ENCODE results near the gene DYRK1A.

DYRK1A gene

DNA sequence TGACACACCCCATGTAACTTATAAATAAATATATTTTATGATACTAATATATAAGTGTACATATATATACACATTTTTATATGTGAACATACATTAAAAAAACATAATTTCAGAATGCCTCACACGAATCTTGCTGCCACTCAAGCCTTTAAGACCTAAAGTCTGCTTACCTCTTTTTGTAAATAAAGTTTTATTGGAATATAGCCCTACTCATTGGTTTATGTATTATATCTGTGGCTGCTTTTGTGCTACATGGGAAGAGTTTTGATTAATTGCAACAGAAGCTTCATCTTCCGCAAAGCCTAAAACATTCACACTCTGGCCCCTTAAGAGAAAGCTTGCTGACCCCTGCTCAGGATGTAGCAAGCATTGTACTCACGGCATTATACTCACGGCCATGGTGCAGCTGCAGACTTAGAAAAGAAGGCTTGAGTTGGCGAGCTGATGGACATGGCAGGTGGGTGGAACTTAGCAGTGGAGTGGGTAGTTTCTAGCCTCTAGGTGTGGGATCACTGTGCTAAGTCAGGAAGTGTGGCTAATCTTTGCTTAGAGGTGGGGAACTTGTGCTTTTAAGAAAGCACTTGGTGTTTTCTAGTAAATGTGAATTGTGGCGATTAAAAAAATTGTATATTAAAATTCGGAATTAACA is 80.8 kb downstream of the DYRK1A start:
- in situ Hi-C loops (cut with MboI; ENCODE audit: low sequenced_read_pairs, unreplicated experiment) = no loop called here
- TF ChIP-seq CTCF (IDR thresholded peaks at IDR 0.05; ENCODE audit: borderline replicate concordance, control extremely low read depth, extremely low read depth, insufficient read depth, missing control alignments) = no peak
- no peak for DNase-seq (ENCODE audit: low spot score)

DNA sequence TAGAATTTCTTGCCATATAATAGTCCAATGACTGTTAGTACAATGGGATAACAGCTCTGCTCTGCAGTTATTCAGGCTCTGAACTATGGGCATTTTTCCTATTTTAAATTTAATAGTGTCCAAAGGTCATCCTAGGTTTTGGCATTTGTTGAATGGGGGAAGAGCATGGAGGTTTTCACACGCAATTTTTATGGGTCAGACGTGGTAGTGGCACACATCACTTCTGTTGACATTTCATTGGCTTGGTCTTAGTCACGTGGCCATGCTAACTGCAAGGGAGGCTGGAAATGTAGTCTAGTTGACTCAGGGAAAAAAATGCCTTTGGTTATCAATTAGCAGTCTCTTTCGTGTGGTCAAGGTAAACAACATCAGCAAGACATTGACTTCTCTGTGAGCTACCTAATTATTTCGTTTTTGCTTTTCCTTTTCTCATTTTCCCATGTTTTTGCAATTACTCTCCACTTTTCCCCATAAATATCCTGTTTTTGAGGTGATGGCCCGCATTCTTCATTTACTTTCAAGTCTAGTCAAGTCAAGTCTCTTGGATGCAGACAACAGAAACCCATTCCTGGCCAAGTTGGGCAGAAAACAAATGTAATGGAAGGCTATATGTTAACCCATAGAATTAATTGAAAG is 82.8 kb downstream of the DYRK1A start:
- TF ChIP-seq CTCF (IDR thresholded peaks at IDR 0.05; ENCODE audit: borderline replicate concordance, control extremely low read depth, extremely low read depth, insufficient read depth, missing control alignments) = no peak
- in situ Hi-C loops (cut with MboI; ENCODE audit: low sequenced_read_pairs, unreplicated experiment) = no loop called here
- no peak for DNase-seq (ENCODE audit: low spot score)

- DNase-seq (ENCODE audit: low spot score) = no peak
- in situ Hi-C loops (cut with MboI; ENCODE audit: low sequenced_read_pairs, unreplicated experiment) = no loop called here
- TF ChIP-seq CTCF (IDR thresholded peaks at IDR 0.05; ENCODE audit: borderline replicate concordance, control extremely low read depth, extremely low read depth, insufficient read depth, missing control alignments) = no peak
Observed at GRCh38 chr21:37450445-37450941, 83.9 kb downstream of the DYRK1A start.

DNA sequence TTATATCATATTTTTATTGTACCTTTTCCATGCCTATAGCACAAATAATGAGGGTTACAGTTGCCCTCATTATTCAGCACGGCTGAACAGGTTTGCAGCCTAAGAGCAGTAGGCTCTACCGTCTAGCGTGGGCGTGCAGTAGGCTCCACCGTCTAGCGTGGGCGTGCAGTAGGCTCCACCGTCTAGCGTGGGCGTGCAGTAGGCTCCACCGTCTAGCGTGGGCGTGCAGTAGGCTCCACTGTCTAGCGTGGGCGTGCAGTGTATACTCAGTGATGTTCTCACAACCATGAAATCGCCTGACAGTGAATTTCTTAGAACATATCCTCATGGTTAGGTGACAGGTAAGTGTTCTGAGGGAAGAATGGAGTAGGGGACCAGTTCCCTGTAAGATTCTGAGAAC is 84.9 kb downstream of the DYRK1A start:
- no peak for DNase-seq (ENCODE audit: low spot score)
- in situ Hi-C loops (cut with MboI; ENCODE audit: low sequenced_read_pairs, unreplicated experiment) = no loop called here
- TF ChIP-seq CTCF (IDR thresholded peaks at IDR 0.05; ENCODE audit: borderline replicate concordance, control extremely low read depth, extremely low read depth, insufficient read depth, missing control alignments) = no peak

- in situ Hi-C loops (cut with MboI; ENCODE audit: low sequenced_read_pairs, unreplicated experiment) = no loop called here
- DNase-seq (ENCODE audit: low spot score) = no peak
- no peak for TF ChIP-seq CTCF (IDR thresholded peaks at IDR 0.05; ENCODE audit: borderline replicate concordance, control extremely low read depth, extremely low read depth, insufficient read depth, missing control alignments)
Observed at GRCh38 chr21:37452227-37452626, 85.7 kb downstream of the DYRK1A start.

GRCh38 chr21:37453350-37453749 is 86.8 kb downstream of the DYRK1A start:
- in situ Hi-C loops (cut with MboI; ENCODE audit: low sequenced_read_pairs, unreplicated experiment) = no loop called here
- no peak for DNase-seq (ENCODE audit: low spot score)
- no peak for TF ChIP-seq CTCF (IDR thresholded peaks at IDR 0.05; ENCODE audit: borderline replicate concordance, control extremely low read depth, extremely low read depth, insufficient read depth, missing control alignments)
